ENCODE data around the gene TRAF4. TPM values are rescaled to one million over a fixed set of nuclear protein-coding genes. Genes with fewer than 3 reads are reported as not detected.

Gene TRAF4
- total RNA-seq, 1 donor from 2014 or later, result 53.2 TPM

DNA sequence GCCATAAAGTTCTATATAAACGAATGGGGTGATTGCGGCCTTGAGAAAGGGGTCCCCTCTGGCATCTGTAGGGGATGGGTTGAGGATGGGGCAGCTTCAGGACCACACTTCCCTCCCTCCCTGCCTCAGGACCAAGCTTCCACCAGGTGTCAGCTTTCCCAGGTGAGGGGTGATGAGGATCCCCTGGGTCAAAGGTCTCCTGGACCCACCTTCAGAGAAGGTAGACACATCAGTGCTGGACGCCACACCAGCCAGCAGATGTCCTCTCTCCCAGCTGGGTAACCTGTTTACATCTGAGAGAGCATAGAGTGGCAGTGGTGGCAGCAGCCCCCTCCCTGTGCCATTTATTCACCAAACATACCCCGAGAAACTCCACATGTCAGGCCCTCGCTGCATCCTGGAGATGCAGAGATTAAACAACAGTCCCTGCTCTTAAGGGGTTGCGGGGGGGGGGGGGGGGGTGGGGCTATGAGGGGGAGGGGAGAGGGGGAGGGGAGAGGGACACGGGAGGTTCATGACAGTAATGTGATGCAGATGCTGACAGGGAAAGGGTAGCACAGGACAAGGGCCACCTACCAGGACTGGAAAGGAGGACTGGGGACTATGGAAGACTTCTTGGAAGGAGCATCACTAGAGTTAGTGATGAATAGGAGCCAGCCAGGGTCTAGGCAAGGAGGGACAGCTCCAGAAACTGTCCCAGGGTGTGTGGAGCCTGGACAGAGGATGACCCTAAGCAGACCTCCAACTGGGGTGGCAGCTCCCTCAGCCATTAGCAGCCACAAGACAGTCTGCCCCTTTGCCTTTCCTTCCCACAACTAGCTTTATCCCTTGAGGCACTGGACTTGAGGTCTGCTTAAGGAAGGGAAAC, 37.1 kb upstream of the TRAF4 start:
- no peak for DNase-seq (ENCODE audit: low spot score in 2 of 2)
- intact Hi-C loops (cut with DNase I), result no loop called here
- Histone ChIP-seq H3K27ac (no peak overlapping the region), H3K4me1 (peaks cover 3 to 9% of the 10 kb centered on the region in 2 donors), H3K27me3 (no peaks in the 10 kb centered on the region), H3K4me3 (no peak overlapping the region), H3K9me3 (no peaks in the 10 kb centered on the region), H3K36me3 (peaks cover 17 to 29% of the 10 kb centered on the region in 2 donors)
- TF ChIP-seq, protein P1, sequence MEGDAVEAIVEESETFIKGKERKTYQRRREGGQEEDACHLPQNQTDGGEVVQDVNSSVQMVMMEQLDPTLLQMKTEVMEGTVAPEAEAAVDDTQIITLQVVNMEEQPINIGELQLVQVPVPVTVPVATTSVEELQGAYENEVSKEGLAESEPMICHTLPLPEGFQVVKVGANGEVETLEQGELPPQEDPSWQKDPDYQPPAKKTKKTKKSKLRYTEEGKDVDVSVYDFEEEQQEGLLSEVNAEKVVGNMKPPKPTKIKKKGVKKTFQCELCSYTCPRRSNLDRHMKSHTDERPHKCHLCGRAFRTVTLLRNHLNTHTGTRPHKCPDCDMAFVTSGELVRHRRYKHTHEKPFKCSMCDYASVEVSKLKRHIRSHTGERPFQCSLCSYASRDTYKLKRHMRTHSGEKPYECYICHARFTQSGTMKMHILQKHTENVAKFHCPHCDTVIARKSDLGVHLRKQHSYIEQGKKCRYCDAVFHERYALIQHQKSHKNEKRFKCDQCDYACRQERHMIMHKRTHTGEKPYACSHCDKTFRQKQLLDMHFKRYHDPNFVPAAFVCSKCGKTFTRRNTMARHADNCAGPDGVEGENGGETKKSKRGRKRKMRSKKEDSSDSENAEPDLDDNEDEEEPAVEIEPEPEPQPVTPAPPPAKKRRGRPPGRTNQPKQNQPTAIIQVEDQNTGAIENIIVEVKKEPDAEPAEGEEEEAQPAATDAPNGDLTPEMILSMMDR (IDR thresholded peaks at IDR 0.05), result no peak

DNA sequence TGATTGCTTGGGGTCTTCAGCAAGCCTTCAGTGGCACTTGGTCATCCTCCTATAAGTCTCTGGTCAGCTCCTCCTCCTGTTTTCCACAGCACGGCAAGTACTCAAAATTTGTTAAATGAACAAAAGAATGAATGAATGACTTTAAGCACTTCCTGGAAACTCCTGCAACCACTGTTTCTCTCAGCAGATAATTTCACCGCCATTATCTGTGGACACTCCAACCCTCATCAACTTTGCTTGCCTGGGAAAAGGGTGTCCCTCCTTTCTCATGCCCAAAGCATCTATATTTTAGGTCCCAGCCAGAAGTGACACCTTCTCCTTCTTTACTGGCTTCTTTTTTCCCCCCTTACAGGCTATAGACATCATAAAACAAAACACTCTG, 36.5 kb upstream of the TRAF4 start:
- DNase-seq (ENCODE audit: low spot score in 2 of 2), result no peak
- intact Hi-C loops (cut with DNase I), result no loop called here
- H3K27me3 ChIP-seq, result no peaks in the 10 kb centered on the region
- no peak overlapping the region for H3K27ac ChIP-seq
- H3K9me3 ChIP-seq, result no peaks in the 10 kb centered on the region
- peaks cover 11 to 22% of the 10 kb centered on the region in 2 donors for H3K36me3 ChIP-seq
- H3K4me1 ChIP-seq, result peaks cover 3 to 15% of the 10 kb centered on the region in 2 donors
- H3K4me3 ChIP-seq, result no peak overlapping the region
- TF ChIP-seq, protein P1 (IDR thresholded peaks at IDR 0.05), result no peak

DNA sequence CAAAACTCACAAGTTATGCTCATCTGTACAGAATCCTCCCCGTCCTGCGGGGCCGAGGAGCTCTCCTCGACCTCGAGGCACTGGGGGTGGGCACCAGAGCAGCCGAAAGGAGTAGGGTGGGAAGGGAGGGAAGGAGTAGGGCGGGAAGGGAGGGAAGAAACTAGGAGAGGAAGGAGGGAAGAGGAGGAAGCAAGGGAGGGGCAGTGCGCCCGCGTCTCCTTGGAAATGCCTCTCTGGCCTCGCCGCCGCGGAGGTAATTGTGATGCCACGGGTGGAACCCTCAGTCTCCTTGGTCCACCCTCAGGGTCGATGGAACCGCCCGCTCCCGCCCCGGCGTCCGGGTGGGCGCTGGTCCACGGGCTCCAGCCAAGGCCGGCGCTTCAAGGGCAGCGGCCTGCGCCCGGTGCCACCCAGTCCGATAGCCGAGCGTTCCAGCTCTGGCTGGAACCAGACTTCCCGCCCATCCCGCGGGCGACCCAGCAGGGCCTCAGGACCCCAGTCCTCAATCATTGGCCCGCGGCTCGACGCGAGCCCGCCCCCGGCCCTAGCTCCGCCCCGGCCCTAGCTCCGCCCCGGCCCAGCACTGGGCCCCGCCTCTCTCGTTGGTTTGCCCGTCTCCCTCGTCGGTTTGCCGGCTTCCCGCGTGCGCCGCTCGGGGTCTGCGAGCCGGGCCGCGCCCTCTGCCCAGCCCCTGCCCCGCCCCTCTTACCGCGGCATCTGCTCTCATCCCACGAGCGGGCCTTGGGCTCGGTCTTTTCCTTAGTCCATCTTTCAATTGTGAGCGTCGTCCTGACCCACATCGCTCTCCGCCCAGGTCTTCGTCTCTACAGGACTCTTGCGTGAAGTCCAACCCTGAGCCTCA, 32.7 kb upstream of the TRAF4 start:
- intact Hi-C loops (cut with DNase I), result loop anchor here (2.0 kb wide), 1 partner anchor 50 kb away; the partner anchor contains the start of gene SDF2

DNA sequence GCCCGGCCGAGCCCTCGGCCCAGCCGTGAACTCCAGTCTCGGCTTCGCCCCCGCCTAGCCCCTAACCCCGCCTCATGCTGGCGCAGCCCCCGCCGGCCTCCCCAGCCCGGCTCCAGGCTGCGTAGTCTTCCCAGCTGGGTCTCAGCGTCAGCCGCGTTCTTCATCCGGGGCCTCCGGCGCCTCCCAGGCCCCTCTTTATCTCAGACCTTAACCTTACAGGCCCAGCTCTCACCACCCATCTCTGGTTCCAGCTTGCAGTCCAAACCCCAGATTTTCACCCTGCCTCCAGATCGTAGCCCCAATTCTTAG, 32.1 kb upstream of the TRAF4 start, which contains the start of gene PROCA1:
Gene PROCA1 (minus strand): TSS at position 166 of the 309 bp plus-strand sequence. CDS start 228 bp downstream, outside the sequence.
- DNase-seq (ENCODE audit: low spot score in 2 of 2), result no peak
- no peaks in the 10 kb centered on the region for H3K27me3 ChIP-seq
- TF ChIP-seq, protein P1 (IDR thresholded peaks at IDR 0.05), result no peak
- intact Hi-C loops (cut with DNase I), result loop anchor here (2.0 kb wide), 1 partner anchor 51 kb away; the partner anchor contains the start of gene SDF2
- H3K4me3 ChIP-seq, result peak within 1 kb of the TSS; percentile 61 to 76
- peak within 1 kb of the TSS; percentile 86 to 94 for H3K27ac ChIP-seq
- H3K4me1 ChIP-seq, result peaks cover 3 to 27% of the 10 kb centered on the region in 2 donors
- no peaks in the 10 kb centered on the region for H3K9me3 ChIP-seq
- peaks cover 11 to 27% of the 10 kb centered on the region in 2 donors for H3K36me3 ChIP-seq

More for the DNA sequence above, 32.7 kb upstream of the TRAF4 start:
- Histone ChIP-seq H3K4me3 (peak overlapping the region; percentile 61 to 76), H3K36me3 (peaks cover 11 to 27% of the 10 kb centered on the region in 2 donors), H3K27me3 (no peaks in the 10 kb centered on the region), H3K4me1 (peaks cover 3 to 24% of the 10 kb centered on the region in 2 donors), H3K27ac (peak overlapping the region; percentile 86 to 94), H3K9me3 (no peaks in the 10 kb centered on the region)
- TF ChIP-seq, protein P1 (IDR thresholded peaks at IDR 0.05), result no peak
- peak; percentile 56 to 94 for DNase-seq (ENCODE audit: low spot score in 2 of 2)

DNA sequence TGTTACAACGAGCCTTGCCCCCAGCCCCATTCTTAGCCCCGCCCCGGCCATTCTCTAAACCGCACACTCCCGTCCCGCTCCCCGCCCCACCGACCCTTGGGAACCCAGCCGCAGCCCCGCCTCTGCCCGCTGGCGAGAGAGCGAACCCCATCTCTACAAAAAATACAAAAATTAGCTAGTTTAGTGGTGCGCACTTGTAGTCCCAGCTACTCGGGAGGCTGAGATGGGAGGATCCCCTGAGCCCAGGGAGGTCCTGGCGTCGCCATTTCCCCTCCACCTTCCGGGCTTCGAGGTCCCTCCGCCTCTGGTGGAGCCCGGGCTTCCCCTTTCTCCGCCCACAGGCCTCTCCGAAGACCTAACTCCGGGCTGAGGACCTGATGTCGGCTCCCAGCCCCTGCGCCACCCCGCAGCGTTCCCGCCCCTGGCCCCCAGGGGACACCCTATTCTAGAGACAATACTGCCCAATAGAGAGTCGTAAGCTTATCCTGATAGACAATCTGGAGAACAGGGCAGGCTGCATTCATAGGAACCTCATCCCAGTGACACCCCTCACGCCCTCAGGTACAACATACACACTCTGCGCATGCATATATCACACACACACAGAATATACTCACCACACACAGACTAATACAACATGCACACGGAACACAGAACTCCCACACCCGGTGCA, 31.6 kb upstream of the TRAF4 start:
- H3K4me3 ChIP-seq, result peak overlapping the region; percentile 61 to 76

More for the DNA sequence above, 31.6 kb upstream of the TRAF4 start:
- intact Hi-C loops (cut with DNase I), result no loop called here
- Histone ChIP-seq H3K27ac (peak overlapping the region; percentile 86 to 94), H3K9me3 (no peaks in the 10 kb centered on the region), H3K27me3 (no peaks in the 10 kb centered on the region), H3K4me1 (peaks cover 3 to 29% of the 10 kb centered on the region in 2 donors), H3K36me3 (peaks cover 11 to 27% of the 10 kb centered on the region in 2 donors)
- peak; percentile 28 to 76 for DNase-seq (ENCODE audit: low spot score in 2 of 2)
- TF ChIP-seq, protein P1 (IDR thresholded peaks at IDR 0.05), result no peak

Data from ascending aorta (tissue), 2 donors.